ENCODE data around the gene SLC12A4.
A peak's percentile ranks its signal among the peaks of the same experiment; 100 is the strongest.

SLC12A4 gene

DNA sequence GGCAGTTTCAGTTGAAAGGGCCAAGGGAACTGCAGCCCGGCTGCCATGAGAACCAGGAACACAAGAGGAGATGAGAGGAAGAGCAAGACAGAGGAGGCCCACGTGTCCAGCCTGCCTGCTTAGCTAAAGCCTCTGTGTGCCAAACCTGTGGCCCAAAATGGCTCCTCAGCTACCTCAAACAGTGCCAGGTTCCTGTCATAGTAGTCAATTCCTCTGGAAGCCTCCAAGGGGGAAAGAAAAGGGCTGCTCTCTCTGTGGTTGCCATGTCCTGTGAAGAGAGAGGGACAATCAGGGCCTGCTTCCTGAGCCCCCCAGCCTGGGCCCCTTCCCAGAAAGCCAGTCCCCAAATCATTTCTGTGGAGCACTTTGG lies 5.2 kb downstream of the SLC12A4 start:
- DNase-seq (ENCODE audit: low spot score) = no peak

DNA sequence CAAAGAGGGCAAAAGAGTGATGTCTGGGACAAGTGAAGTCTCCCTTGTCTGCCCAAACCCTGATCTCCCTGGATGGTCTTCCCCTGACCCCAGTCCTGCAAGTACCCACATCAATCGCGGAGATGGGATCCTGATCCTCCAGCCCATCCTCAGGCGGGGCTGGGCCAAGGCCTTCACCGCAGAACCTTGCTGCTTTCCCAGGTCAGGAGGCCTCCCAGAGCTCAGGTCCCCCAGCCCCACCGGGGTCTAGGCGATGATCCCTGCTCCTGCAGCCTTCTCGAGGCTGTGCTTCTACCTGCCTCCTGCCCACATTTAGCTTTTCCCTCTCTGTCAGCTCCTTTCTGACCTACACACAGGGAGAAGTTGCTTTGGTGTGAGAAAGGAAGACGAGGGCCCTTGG lies 6.3 kb downstream of the SLC12A4 start:
- DNase-seq (ENCODE audit: low spot score) = no peak

DNA sequence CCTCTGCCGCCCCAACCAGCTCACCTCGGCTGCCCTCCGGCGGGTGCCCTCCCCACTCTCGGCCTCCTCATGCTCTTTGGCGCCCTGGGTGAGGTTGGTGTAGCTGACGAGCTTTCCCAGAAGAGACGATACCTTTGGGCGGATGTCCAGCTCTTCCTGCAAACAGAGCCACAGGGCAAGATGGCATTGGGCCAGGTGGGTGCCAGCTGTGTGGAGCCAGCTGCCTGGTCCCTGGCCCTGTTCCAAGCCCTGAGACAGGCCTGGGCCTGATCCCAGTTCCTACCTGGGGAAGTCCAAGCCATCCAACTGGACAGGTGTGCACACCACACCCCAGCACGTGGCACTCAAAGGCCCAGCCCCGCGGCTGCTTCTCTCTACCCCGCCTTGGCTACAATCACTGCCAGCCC lies 6.9 kb downstream of the SLC12A4 start:
- DNase-seq (ENCODE audit: low spot score) = no peak

DNA sequence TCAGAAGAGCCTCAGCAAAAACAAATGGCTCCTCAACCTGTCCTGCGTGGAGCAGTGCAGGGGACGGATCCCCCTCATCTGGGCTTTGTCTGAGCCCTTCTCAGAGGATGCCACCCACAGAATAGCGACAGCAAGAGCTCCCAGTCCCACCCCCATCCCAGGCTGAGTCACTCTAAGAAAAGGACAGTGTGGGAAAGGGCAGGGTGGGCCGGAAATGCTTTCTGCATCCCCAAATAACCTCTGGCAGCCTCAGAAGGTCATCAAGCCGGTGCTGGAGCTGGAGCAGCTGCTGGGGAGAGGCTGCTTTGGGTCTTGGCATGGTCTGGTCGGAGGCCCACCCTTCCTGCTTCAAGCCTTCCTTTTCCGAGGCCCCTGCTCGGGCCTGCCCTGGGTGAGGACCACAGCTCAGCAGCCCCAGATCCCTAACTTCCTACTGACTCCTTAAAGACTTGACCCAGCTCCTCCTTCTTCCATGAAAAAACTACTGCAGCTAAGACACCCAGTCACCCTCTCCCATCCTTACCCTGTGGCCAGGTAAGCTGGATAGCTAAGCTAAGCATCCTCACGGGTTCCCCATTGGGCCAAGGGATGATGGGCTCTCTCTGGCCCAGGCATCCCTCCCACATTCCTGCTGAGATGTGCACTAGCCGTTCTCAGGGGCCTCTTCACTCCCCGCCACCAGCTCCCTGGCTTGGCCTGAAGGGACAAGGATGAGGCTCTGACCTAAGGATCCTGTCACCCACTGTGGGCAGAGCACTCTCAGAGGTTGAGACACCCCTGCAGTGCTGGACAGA lies 8.7 kb downstream of the SLC12A4 start:
- no peak for DNase-seq (ENCODE audit: low spot score)

DNA sequence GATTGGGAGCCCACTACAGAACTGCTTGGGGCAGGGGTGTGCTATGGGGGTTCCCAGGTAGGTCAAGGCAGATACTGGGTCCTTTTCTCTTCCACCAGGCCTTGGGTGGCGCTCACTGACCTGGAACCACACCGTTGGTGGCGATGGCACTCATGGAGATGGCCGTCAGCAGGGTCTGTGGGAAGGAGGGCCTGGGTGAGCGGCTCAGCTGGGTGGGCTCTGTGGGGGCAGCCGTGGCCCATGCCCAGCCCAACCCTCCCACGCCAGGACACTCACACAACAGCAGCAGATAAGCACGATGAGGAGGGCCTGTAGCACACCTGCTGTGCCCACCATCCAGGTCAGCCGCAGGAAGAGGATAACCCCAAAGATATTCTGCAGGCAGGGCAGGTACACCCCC lies 10.8 kb downstream of the SLC12A4 start:
- no peak for DNase-seq (ENCODE audit: low spot score)

DNA sequence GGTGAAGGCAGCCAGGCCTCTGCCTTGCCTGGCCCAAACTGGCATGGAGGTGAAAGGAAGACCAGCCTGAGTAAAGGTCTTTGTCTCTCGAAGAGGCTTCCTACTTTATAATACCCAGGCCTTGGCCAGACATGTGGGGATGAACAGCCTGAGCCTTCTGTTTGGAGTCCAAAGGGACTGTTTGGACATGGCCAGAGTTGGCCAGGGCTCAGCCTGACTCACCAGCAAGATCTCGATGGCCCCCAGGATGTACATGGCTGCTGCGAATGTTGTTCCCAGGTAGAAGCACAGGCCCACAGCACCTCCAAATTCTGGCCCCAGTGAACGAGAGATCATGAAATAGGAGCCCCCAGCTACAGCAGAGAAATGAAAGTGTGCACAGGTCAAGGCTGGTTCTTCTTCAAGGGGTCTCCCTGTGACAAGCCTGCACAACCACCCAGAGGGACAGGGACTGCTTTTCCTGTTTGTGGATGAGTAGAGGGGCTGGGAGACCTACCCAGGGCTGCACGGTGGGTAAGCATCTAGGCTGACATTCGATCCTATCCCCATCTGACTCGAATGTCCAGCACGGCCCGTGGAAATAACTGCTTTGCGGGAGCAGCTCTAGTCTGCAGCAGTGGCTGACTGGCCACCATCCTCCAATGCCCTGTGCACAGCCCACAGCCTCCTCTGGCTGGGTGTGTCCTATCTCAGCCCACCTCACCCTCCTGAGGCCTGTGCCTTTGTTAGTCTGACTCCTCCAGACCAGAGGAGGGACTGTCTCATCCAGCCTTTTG lies 13.8 kb downstream of the SLC12A4 start:
- DNase-seq (ENCODE audit: low spot score) = no peak

DNA sequence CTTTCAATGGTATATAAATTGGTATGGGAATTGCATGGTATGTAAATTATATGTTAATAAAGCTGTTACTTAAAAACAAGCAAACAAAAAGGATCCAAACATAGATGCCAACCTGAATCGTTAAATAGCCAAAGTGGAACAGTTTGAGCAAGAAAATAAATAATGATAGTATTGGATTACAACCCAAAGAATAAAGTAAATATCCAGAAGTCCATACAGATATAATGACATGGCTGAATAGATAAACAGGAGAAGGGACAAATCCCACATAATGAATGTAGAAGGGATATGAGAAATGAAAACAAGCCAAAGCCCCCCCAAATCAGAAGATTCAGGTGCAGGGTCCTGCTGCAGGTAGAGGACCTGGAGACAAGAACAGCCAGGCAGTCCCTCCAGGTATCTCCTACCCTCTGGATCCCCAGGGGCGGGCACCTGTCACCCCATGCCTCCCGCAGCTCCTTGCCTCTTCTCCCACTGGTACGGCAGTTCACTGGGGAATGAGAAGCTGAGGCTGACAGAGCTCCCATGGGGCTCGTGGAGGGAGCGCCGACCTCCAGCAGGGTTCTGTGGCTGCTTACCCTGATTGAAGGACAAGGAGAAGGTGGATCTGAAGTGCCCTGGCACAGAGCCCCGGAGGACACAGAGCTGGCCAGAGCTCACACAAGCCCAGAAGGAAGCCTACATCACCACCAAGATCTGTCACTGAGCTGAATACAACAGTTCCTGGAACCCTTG lies 14.6 kb downstream of the SLC12A4 start:
- DNase-seq (ENCODE audit: low spot score) = no peak

DNA sequence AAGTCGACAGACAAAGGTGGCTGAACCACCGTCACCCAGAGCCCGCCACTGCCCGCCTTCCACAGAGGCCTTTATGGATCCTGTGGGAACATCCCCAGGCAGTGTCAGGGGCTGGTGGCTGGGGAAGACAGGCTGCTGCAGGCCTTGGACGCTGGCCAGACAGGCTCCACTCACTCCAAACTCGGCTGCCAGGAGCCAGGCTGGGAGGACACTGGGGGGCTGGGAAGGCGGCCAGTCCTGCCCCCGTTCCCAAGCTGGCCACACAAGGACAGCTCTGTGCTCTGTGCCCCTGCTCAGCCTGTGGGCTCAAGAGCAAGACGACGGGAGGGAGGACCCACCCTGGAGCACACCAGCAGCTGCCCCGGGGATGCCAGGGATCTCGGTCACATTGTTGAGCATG lies 17.0 kb downstream of the SLC12A4 start:
- DNase-seq (ENCODE audit: low spot score) = peak; percentile 95

DNA sequence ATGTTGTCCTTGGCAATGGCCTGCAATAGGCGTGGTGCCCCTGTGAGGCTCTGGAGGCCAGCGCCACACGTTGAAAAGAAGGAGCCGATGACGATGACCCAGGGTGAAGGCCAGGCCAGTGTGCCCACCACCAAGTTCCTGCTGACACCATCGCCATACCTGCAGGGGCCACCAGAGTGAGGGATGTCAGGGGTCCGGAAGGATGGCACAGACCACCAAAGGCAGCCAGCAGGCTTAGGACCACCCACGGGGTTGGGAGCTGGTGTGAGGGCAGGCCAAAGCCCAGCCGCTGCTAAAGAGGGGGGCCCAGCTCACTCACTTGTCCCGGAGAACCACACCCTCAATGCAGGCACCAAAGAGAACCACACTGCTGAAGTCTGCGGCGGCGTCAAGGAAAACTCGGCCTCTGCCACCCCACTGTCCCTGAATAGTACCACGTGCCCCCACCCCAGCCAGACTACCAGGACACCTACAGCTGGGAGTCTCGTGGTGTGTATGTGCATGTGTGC lies 18.0 kb downstream of the SLC12A4 start:
- no peak for DNase-seq (ENCODE audit: low spot score)

DNA sequence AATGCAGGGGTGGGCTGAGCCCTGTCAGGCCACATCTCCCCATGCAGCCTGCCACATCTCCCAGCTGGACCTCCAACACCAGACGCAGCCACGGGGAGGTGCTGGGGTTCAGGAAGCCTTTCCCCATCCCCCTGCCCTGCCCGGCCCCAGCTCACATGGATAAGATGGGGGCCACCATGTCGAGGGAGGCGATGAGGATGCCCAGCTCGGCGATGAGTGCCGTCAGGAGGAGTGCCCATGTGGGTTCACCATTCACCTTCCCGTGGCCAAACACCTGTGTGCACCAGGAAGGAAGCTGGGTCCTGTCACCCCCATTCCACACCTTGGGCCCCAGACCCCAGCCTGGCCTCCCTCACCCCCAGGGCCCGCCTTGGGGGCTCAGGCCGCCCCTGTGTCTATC lies 18.8 kb downstream of the SLC12A4 start:
- DNase-seq (ENCODE audit: low spot score) = no peak

DNA sequence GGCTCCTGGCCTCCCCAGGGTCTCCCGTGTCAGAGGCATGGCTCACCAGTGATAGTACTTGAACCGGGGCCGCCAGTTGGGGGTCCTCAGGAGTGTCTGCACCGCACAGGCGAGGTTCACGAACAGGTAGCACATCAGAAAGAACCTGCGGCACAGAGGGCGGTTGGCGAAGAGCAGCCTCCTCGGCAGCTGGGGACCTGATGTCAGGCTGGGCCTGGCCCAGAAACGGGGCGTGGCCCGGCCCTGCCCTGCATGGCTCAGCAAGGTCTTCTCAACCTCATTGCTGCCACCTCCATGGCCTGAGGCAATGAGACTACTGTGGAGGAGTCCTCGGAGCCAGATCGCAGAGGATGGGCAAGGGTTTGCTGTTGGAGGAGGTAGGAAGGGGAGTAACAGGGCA lies 20.4 kb downstream of the SLC12A4 start:
- DNase-seq (ENCODE audit: low spot score) = no peak

DNA sequence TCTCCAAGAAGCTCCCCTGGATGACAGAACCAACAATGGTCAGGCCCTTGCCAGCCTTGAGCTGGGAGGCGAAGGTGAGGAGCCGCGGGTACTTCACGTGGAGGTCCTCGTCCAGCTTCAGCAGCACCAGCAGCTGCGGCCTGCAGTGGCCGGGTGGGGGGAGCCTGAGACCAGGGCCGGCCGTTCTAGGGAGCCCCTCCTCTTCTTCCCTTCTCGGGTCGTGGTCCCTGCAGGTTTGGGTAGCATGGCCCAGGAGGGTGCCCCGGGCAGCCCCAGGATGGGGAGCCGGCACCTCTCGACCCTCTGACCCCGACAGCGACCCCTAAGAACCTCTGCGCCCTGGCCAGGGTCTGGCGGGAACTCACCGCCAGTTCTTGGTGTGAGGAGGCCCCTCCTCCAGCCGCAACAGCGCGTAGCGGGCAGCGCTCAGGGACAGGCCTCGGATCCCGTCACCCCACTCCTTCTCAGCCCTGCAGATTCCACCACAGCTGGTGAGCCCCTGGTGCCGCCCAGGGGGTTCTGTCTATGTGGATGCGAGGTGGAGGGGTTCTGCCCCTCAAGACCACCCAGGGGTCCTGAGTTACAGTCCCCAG lies 21.4 kb downstream of the SLC12A4 start:
- DNase-seq (ENCODE audit: low spot score) = no peak

DNA sequence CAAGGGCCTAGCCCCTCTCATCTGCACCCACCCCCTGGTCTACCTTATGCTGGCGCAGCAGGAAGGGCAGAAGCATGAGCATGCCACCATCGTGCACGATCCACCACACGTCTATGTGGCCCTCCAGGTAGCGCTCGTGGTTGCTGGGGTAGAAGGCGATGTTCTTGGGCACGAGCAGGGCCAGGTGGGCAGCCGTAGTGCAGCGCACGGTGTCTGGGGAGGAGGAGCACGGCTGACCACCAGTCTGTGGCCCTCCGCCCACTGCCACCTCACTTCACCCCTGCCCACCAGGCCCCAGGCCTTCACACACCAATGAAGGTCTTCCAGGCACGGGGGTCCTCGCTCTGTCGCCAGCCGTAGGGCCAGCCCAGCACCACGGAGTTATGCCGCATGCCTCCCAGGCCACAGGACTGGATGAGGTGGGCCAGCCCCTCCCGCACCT lies 22.3 kb downstream of the SLC12A4 start:
- no peak for DNase-seq (ENCODE audit: low spot score)

DNA sequence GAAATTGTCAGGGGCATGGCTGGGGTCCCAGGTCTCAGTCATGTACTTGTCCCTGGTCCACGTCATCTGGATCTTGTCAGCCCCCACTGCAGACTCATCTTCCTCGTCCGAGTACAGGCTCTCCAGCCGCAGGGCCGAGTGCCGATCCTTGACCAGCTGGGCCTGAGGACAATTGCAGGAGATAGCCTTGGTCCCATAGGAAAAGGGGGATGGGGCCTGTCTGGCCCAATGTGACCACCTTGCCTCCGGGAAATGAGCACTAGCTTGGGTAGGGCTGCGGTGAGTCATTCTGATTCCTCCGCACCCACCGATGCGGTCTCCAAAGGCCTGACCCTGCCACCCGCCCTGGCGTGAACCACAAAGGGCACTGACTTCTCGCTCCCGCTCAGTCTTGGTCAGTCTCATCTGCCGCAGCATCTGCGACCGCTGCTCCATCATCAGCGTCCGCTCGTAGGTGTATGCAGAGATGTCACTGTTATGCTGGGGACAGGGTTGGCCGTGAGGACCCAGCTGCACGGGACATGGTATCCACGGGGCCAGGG lies 23.0 kb downstream of the SLC12A4 start:
- no peak for DNase-seq (ENCODE audit: low spot score)

DNA sequence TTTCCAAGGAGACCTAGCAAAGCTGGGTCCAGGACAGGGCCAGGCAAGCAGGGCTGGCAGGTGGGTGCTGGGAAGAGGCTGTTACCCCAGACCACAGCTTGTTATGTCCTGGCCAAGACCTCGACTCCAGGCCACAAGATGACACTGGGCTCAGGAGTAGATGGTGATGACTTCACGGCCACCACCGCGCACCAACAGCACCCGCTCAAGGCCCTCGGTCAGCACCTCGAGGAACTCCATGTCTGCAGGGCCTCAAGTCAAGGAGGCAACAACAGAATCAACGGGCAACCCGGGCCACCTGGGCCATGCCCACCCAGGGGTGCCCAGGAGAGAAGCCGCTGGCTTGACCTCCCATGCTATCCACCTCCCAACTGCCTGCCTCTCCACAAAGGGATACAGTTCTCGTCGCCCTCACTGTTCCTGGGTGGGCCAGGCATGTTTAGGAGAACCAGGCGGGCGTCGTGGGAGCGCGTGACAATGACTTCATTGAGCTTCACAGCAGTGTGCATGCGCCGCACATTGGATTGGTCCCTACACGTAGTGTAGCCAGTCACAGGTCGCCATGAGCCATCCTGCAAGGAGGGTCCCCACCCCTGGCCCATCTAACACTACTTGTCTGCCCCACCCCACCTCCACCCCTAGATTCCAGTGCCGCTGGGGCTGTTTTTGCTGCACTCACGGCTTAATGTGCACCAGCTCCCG lies 23.6 kb downstream of the SLC12A4 start:
- DNase-seq (ENCODE audit: low spot score) = no peak

DNA sequence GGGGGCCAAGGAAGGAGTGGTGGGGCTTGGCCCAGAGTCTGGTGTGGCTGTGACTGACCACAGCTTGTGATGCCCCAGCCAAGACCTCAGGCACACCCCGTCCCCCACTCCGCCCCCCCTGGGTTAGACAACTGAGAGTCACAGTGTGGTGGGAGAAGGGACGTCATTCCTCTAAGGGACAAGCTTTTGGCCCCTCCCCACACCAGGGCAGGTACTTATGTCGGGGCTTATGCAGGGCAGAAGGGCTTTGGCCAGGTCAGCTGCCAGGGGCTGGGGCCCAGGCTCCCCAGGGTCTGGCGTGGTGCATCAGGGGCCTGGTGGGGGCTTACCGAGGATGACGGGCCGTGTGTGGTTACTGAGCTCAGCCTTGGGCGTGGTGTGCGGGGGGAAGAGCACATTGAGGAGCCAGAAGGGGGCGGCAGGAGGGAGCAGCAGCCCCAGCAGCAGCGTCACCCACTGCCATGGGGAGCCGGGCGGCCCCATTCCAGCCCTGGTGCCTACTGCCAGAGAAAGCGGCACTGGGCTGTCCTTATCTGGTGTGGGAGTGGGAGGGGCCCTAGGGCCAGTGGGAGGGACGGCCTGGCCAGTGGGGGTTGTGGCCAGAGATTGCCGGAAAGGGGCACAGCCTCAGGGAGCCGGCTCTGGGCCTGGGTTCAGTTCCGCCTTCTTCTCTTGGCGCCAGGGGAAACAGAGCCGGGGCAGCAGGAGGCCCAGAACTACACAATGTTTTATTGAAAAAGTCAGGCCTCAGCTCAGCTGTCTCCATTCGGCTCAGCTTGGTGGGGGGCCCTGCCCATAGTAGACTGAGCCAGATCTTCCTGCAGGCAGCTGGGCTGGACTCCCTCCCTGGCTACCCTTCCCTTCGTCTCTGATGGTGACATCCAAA lies 24.6 kb downstream of the SLC12A4 start, which contains the start of gene LCAT:
Gene LCAT, minus strand, starts transcription at position 502 of the 886 bp plus-strand sequence. Its CDS starts 19 bp downstream, at position 483.
- DNase-seq (ENCODE audit: low spot score) = peak; percentile 89

DNA sequence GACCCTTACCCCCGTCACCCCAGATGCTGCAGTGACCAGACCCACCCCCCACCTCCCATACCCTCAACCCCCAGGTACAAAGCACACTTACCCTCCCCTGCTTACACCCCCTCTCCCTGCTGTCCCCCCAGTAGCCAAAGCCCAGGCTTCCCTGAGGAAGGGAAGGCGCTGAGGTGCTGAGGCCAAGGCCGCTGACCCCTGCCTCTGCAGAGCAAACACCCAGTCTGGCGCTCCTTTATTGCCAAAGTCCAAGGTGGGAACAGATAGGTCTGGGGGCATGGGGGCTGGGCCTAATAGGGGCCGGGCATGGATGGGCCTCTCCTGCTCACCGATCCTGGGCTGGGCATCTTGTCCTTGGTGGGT lies 25.2 kb downstream of the SLC12A4 start:
- no peak for DNase-seq (ENCODE audit: low spot score)

DNA sequence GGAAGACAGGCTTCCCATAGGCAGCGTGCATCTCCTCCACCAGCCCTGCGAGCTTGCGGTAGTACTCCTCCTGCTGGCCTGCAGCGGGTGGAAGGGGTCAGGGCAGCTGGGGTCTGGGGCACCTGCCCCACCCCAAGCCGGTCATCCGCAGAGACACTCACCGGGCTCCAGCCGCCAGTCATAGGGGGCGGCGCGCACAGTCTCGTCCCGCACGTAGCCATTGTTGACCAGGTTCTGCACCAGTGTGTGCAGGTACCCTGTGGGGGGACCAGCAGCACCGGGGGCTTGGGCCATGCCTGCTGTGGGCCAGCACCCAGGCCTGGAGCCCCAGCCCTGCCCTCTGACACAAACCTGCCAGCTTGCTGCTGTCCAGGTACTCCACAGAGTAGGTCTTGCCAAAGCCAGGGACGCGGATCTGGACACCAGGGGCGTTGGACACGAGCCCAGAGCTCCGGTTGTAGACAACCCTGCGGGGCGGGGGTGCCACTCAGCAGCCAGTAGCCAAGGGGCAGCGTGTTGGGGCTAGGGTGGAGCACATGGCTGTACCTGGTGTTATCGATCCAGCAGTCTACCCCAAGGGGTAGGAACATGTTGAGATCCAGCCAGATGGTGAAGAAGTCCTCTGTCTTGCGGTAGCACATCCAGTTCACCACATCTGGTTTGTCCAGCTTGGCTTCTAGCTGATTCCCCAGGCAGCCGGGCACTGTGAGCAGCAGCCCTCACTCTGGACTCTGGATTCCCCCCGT lies 25.8 kb downstream of the SLC12A4 start:
- no peak for DNase-seq (ENCODE audit: low spot score)

DNA sequence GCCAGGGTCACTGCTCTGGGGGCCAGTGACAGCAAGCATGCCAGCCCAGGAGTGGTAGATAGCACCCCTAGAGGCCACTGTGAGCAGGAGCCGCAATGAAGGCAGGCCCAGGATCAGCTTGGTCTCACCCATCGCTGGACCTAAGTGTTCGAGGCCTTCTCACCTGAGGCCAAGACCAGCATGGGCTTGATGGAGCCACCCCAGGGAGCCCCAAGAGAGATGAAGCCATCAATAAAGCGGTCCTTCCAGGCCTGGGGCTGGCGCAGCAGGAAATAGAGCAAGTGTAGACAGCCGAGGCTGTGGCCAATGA lies 26.3 kb downstream of the SLC12A4 start:
- DNase-seq (ENCODE audit: low spot score) = peak; percentile 54
